HEK293 (cell line): Measurements from ENCODE around the gene GMDS.

ENCODE experiments used
- CTCF ChIA-PET: fragments of 350-600 bp; formaldehyde crosslinking; extraction: SDS; loops from one replicate; lab custom pipeline; 2021; ENCODE audit warnings: antibody characterized with exemption; lab: Yijun Ruan, JAX
- POLR2A ChIA-PET: fragments of 300-600 bp; formaldehyde crosslinking; extraction: SDS; loops from one replicate; lab custom pipeline; 2020; ENCODE audit warnings: antibody characterized with exemption, inconsistent platforms; lab: Yijun Ruan, JAX
- H3K27ac ChIP-seq: fragments of 200-500 bp; sonication (Bioruptor generic); 2 replicates; pipeline ENCODE4 v1.5.1; 2014; ENCODE audit warnings: low read depth, low read length, control low read depth, inconsistent platforms; ENCODE audit errors: extremely low read depth
- H3K36me3 ChIP-seq, 2 experiments: fragments of 200-500 bp in 1 of 2; sonication (Bioruptor generic) in 1 of 2; 1 replicate in 1 of 2; 2 replicates in 1 of 2; pipeline ENCODE4 v1.5.1; 2014 to 2017; ENCODE audit warnings: inconsistent platforms in 2 of 2, low read length in 2 of 2; ENCODE audit not compliant: control insufficient read depth in 2 of 2, insufficient read depth in 1 of 2
- H3K4me1 ChIP-seq: fragments of 200-500 bp; sonication (Bioruptor generic); 2 replicates; pipeline ENCODE4 v1.5.1; 2014; ENCODE audit warnings: mild to moderate bottlenecking, low read length, inconsistent platforms; ENCODE audit not compliant: control insufficient read depth, insufficient read depth
- H3K4me3 ChIP-seq: 2 replicates; pipeline ENCODE4 v1.5.1; 2011; ENCODE audit warnings: low read depth, mild to moderate bottlenecking, control low read depth, low read length, moderate library complexity
- H3K9me3 ChIP-seq: fragments of 200-500 bp; sonication (Bioruptor generic); 2 replicates; pipeline ENCODE4 v1.5.1; 2014; ENCODE audit warnings: low read depth, low read length, inconsistent platforms; ENCODE audit not compliant: control insufficient read depth, insufficient read depth
- GFI1B ChIP-seq: fragments of 450-650 bp; formaldehyde crosslinking; IDR thresholded peaks from 2 replicates; pipeline ENCODE4 v1.5.1; 2016; ENCODE audit warnings: missing biosample characterization, missing genetic modification characterization
- HOXD13 ChIP-seq: sonication (generic); formaldehyde crosslinking; IDR thresholded peaks from 2 replicates; pipeline ENCODE4 v1.8.0; 2022; ENCODE audit warnings: missing genetic modification reagents, borderline replicate concordance
- SCRT1 ChIP-seq: fragments of 450-650 bp; formaldehyde crosslinking; IDR thresholded peaks from 2 replicates; pipeline ENCODE4 v1.5.1; 2016; ENCODE audit warnings: missing biosample characterization, missing genetic modification characterization, borderline replicate concordance
- SCRT2 ChIP-seq: fragments of 450-650 bp; formaldehyde crosslinking; IDR thresholded peaks from 2 replicates; pipeline ENCODE4 v1.5.1; 2016; ENCODE audit warnings: missing biosample characterization, missing genetic modification characterization
- SETDB1 ChIP-seq: IDR thresholded peaks from one replicate; pipeline ENCODE4 v1.6.1; 2017; ENCODE audit warnings: mild to moderate bottlenecking, low read length, moderate library complexity, mixed read lengths; ENCODE audit not compliant: insufficient read length
- ZFHX2 ChIP-seq: fragments of 450-650 bp; formaldehyde crosslinking; conservative IDR thresholded peaks from 2 replicates; pipeline ENCODE4 v1.5.1; 2016; ENCODE audit warnings: missing biosample characterization, missing genetic modification characterization
- ZNF146 ChIP-seq: fragments of 450-650 bp; formaldehyde crosslinking; IDR thresholded peaks from 2 replicates; pipeline ENCODE4 v1.5.1; 2016; ENCODE audit warnings: missing biosample characterization, missing genetic modification characterization
- ZNF175 ChIP-seq: fragments of 450-650 bp; formaldehyde crosslinking; IDR thresholded peaks from 2 replicates; pipeline ENCODE4 v1.5.1; 2016; ENCODE audit warnings: missing biosample characterization, missing genetic modification characterization
- ZNF2 ChIP-seq: fragments of 450-650 bp; formaldehyde crosslinking; IDR thresholded peaks from 2 replicates; pipeline ENCODE4 v1.5.1; 2016; ENCODE audit warnings: missing biosample characterization, missing genetic modification characterization
- ZNF350 ChIP-seq: fragments of 450-650 bp; formaldehyde crosslinking; IDR thresholded peaks from 2 replicates; pipeline ENCODE4 v1.5.0; 2017; ENCODE audit warnings: missing biosample characterization, mild to moderate bottlenecking, missing genetic modification characterization
- ZNF555 ChIP-seq: fragments of 450-650 bp; formaldehyde crosslinking; conservative IDR thresholded peaks from 2 replicates; pipeline ENCODE4 v1.5.1; 2017; ENCODE audit warnings: missing biosample characterization, mild to moderate bottlenecking, missing genetic modification characterization, inconsistent platforms
- ZNF621 ChIP-seq: fragments of 450-650 bp; formaldehyde crosslinking; IDR thresholded peaks from 2 replicates; pipeline ENCODE4 v1.5.1; 2017; ENCODE audit warnings: missing biosample characterization, missing genetic modification characterization
- ZNF624 ChIP-seq: fragments of 450-650 bp; formaldehyde crosslinking; IDR thresholded peaks from 2 replicates; pipeline ENCODE4 v1.5.1; 2017; ENCODE audit warnings: missing biosample characterization, missing genetic modification characterization
- ZNF670 ChIP-seq: fragments of 450-650 bp; formaldehyde crosslinking; IDR thresholded peaks from 2 replicates; pipeline ENCODE4 v1.5.1; 2016; ENCODE audit warnings: missing biosample characterization, missing genetic modification characterization, low read depth
- ZNF776 ChIP-seq: fragments of 450-650 bp; formaldehyde crosslinking; IDR thresholded peaks from 2 replicates; pipeline ENCODE4 v1.5.0; 2017; ENCODE audit warnings: missing biosample characterization, missing genetic modification characterization, borderline replicate concordance
- TF ChIP-seq, protein P1 (sequence below): fragments of 450-650 bp; formaldehyde crosslinking; conservative IDR thresholded peaks from 2 replicates; pipeline ENCODE4 v1.5.1; 2016; ENCODE audit warnings: low read depth, missing biosample characterization, missing genetic modification characterization
- TF ChIP-seq, protein P2 (sequence below): fragments of 450-650 bp; formaldehyde crosslinking; conservative IDR thresholded peaks from 2 replicates; pipeline ENCODE4 v1.5.1; 2016; ENCODE audit warnings: low read depth, missing biosample characterization, missing genetic modification characterization
- TF ChIP-seq, protein P3 (sequence below): fragments of 450-650 bp; formaldehyde crosslinking; IDR thresholded peaks from 2 replicates; pipeline ENCODE4 v1.5.1; 2016; ENCODE audit warnings: missing biosample characterization, missing genetic modification characterization
- TF ChIP-seq, protein P4 (sequence below): fragments of 450-650 bp; formaldehyde crosslinking; IDR thresholded peaks from 2 replicates; pipeline ENCODE4 v1.5.1; 2016; ENCODE audit warnings: missing biosample characterization, missing genetic modification characterization

Gene GMDS

DNA sequence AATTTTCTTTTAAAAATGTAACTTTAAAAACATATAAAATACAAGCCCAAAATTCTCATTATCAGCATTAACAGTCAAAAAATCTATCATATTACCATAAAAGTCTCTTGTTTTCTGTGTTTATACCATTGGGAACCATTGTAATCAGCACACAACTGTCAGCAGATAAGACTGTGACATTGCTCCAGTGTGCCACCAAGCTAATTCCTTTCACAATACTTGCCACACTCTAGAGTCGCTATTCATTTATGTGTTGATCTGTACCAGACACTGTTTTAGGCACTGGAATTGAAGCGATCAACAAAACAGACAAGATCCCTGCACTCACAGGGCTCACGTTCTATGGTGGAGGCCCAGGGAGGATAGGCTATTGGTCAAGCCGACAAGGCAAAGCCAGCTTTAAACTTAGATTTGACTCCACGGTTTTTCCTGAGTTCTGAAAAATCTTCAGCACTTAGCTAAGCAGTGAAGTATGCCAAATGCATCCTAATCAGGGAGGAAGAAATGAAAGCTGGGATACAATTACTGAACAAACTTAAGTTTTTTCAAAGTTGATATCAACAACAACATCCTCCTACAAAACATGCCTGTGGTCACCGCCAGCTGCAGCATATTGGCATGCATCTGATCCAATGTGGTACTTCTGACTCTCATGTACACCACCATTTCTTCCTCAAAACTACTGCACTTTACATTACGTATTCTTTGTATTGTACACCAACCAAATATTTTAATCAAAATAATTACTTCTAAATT is 60.5 kb downstream of the GMDS start (continued):
- TF ChIP-seq, protein P1, sequence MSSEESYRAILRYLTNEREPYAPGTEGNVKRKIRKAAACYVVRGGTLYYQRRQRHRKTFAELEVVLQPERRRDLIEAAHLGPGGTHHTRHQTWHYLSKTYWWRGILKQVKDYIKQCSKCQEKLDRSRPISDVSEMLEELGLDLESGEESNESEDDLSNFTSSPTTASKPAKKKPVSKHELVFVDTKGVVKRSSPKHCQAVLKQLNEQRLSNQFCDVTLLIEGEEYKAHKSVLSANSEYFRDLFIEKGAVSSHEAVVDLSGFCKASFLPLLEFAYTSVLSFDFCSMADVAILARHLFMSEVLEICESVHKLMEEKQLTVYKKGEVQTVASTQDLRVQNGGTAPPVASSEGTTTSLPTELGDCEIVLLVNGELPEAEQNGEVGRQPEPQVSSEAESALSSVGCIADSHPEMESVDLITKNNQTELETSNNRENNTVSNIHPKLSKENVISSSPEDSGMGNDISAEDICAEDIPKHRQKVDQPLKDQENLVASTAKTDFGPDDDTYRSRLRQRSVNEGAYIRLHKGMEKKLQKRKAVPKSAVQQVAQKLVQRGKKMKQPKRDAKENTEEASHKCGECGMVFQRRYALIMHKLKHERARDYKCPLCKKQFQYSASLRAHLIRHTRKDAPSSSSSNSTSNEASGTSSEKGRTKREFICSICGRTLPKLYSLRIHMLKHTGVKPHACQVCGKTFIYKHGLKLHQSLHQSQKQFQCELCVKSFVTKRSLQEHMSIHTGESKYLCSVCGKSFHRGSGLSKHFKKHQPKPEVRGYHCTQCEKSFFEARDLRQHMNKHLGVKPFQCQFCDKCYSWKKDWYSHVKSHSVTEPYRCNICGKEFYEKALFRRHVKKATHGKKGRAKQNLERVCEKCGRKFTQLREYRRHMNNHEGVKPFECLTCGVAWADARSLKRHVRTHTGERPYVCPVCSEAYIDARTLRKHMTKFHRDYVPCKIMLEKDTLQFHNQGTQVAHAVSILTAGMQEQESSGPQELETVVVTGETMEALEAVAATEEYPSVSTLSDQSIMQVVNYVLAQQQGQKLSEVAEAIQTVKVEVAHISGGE (tag by site-specific recombination), result no peak
- TF ChIP-seq, protein P2, sequence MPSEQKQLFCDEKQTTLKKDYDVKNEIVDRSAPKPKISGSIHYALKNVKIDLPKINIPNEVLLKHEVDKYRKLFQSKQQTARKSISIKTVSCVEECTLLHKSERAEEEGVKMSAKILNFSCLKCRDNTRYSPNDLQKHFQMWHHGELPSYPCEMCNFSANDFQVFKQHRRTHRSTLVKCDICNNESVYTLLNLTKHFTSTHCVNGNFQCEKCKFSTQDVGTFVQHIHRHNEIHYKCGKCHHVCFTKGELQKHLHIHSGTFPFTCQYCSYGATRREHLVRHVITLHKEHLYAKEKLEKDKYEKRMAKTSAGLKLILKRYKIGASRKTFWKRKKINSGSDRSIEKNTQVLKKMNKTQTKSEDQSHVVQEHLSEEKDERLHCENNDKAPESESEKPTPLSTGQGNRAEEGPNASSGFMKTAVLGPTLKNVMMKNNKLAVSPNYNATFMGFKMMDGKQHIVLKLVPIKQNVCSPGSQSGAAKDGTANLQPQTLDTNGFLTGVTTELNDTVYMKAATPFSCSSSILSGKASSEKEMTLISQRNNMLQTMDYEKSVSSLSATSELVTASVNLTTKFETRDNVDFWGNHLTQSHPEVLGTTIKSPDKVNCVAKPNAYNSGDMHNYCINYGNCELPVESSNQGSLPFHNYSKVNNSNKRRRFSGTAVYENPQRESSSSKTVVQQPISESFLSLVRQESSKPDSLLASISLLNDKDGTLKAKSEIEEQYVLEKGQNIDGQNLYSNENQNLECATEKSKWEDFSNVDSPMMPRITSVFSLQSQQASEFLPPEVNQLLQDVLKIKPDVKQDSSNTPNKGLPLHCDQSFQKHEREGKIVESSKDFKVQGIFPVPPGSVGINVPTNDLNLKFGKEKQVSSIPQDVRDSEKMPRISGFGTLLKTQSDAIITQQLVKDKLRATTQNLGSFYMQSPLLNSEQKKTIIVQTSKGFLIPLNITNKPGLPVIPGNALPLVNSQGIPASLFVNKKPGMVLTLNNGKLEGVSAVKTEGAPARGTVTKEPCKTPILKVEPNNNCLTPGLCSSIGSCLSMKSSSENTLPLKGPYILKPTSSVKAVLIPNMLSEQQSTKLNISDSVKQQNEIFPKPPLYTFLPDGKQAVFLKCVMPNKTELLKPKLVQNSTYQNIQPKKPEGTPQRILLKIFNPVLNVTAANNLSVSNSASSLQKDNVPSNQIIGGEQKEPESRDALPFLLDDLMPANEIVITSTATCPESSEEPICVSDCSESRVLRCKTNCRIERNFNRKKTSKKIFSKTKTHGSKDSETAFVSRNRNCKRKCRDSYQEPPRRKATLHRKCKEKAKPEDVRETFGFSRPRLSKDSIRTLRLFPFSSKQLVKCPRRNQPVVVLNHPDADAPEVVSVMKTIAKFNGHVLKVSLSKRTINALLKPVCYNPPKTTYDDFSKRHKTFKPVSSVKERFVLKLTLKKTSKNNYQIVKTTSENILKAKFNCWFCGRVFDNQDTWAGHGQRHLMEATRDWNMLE, result no peak
- TF ChIP-seq ZNF555 (tag by site-specific recombination) (no peak), ZNF175 (tag by site-specific recombination) (no peak), SCRT1 (tag by site-specific recombination) (no peak)

DNA sequence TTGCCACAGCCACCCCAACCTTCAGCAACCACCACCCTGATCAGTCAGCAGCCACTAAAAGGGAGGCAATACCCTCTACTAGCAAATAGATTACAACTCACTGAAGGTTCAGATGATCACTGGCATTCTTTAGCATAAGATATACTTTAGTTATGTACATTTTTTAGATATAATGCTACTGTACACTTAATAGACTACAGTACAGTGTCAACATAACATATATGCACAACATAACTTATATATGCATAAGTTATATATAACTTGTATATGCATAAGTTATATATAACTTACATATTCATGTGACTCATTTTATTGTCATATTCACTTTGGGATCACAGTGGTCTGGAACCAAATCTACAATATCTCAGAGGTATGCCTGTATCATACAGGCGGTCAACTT is 61.7 kb downstream of the GMDS start:
- ChIA-PET POLR2A (no interaction called here), CTCF (no interaction called here)
- Histone ChIP-seq H3K36me3 (no peaks in the 10 kb centered on the region), H3K27ac (no peak overlapping the region), H3K9me3 (no peaks in the 10 kb centered on the region), H3K4me3 (no peak overlapping the region), H3K4me1 (no peaks in the 10 kb centered on the region)
- no peak for TF ChIP-seq GFI1B (tag by site-specific recombination)
- TF ChIP-seq ZNF776 (tag by site-specific recombination), result no peak

DNA sequence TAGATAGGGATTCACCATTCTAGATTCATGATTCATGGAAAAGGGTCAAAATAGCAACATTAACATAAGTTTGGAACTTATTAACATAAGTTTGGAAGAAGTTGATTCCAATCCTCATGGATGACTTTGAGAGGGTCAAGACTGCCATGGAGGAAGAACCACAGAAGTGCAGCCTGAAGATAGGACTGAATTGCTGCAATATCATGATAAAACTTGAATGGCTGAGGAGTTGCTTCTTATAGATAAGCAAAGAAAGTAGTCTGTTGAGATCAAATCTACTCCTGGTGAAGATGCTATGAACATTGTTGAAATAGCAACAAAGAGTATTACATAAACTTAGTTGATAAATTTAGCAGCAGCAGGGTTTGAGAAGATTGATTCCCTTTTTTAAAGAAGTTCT is 62.2 kb downstream of the GMDS start:
- no peaks in the 10 kb centered on the region for H3K4me1 ChIP-seq
- CTCF ChIA-PET, result no interaction called here
- POLR2A ChIA-PET, result no interaction called here
- TF ChIP-seq ZNF621, result no peak
- TF ChIP-seq, protein P3, sequence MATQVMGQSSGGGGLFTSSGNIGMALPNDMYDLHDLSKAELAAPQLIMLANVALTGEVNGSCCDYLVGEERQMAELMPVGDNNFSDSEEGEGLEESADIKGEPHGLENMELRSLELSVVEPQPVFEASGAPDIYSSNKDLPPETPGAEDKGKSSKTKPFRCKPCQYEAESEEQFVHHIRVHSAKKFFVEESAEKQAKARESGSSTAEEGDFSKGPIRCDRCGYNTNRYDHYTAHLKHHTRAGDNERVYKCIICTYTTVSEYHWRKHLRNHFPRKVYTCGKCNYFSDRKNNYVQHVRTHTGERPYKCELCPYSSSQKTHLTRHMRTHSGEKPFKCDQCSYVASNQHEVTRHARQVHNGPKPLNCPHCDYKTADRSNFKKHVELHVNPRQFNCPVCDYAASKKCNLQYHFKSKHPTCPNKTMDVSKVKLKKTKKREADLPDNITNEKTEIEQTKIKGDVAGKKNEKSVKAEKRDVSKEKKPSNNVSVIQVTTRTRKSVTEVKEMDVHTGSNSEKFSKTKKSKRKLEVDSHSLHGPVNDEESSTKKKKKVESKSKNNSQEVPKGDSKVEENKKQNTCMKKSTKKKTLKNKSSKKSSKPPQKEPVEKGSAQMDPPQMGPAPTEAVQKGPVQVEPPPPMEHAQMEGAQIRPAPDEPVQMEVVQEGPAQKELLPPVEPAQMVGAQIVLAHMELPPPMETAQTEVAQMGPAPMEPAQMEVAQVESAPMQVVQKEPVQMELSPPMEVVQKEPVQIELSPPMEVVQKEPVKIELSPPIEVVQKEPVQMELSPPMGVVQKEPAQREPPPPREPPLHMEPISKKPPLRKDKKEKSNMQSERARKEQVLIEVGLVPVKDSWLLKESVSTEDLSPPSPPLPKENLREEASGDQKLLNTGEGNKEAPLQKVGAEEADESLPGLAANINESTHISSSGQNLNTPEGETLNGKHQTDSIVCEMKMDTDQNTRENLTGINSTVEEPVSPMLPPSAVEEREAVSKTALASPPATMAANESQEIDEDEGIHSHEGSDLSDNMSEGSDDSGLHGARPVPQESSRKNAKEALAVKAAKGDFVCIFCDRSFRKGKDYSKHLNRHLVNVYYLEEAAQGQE (tag by site-specific recombination), result no peak
- TF ChIP-seq ZNF350 (tag by site-specific recombination), result no peak
- no peak for TF ChIP-seq HOXD13
- no peak for TF ChIP-seq ZNF146 (tag by site-specific recombination)
- TF ChIP-seq ZNF2 (tag by site-specific recombination), result no peak
- TF ChIP-seq SCRT2, result no peak
- TF ChIP-seq ZNF624 (tag by site-specific recombination), result no peak
- no peak for TF ChIP-seq SETDB1
- TF ChIP-seq, protein P4, sequence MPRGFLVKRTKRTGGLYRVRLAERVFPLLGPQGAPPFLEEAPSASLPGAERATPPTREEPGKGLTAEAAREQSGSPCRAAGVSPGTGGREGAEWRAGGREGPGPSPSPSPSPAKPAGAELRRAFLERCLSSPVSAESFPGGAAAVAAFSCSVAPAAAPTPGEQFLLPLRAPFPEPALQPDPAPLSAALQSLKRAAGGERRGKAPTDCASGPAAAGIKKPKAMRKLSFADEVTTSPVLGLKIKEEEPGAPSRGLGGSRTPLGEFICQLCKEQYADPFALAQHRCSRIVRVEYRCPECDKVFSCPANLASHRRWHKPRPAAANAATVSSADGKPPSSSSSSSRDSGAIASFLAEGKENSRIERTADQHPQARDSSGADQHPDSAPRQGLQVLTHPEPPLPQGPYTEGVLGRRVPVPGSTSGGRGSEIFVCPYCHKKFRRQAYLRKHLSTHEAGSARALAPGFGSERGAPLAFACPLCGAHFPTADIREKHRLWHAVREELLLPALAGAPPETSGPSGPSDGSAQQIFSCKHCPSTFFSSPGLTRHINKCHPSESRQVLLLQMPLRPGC (tag by site-specific recombination), result no peak
- no peak for TF ChIP-seq ZNF555 (tag by site-specific recombination)
- no peak for TF ChIP-seq ZNF670 (tag by site-specific recombination)
- no peak for TF ChIP-seq ZFHX2

More for the DNA sequence above, 62.2 kb downstream of the GMDS start:
- Histone ChIP-seq H3K27ac (no peak overlapping the region), H3K4me3 (no peak overlapping the region), H3K36me3 (no peaks in the 10 kb centered on the region), H3K9me3 (no peaks in the 10 kb centered on the region)
